ENCODE data around the gene TEAD1.
A peak's percentile ranks its signal among the peaks of the same experiment; 100 is the strongest.

TEAD1 gene

GRCh38 chr11:12668166-12668565, 6.1 kb upstream of the TEAD1 start:
- DNase-seq: no peak
- Histone ChIP-seq H3K27me3 (no peaks in the 10 kb centered on the region), H3K9me3 (no peaks in the 10 kb centered on the region), H3K36me3 (no peaks in the 10 kb centered on the region), H3K4me3 (ENCODE audit: low read depth, low read length) (no peak overlapping the region), H3K4me1 (no peaks in the 10 kb centered on the region)
- TF ChIP-seq CTCF (IDR thresholded peaks at IDR 0.05; ENCODE audit: low read depth, low read length): no peak

GRCh38 chr11:12669930-12670329, 4.3 kb upstream of the TEAD1 start:
- H3K4me3 ChIP-seq (ENCODE audit: low read depth, low read length): no peak overlapping the region
- no peaks in the 10 kb centered on the region for H3K36me3 ChIP-seq
- DNase-seq: no peak
- H3K9me3 ChIP-seq: no peaks in the 10 kb centered on the region
- TF ChIP-seq CTCF (IDR thresholded peaks at IDR 0.05; ENCODE audit: low read depth, low read length): no peak
- no peaks in the 10 kb centered on the region for H3K27me3 ChIP-seq
- no peaks in the 10 kb centered on the region; the same call in 1 of the 2 replicates for H3K4me1 ChIP-seq

GRCh38 chr11:12671370-12671769, 2.9 kb upstream of the TEAD1 start:
- no peak for DNase-seq
- H3K27me3 ChIP-seq: no peaks in the 10 kb centered on the region
- no peaks in the 10 kb centered on the region; the same call in 1 of the 2 replicates for H3K4me1 ChIP-seq
- H3K9me3 ChIP-seq: no peaks in the 10 kb centered on the region
- H3K4me3 ChIP-seq (ENCODE audit: low read depth, low read length): no peak overlapping the region
- TF ChIP-seq CTCF (IDR thresholded peaks at IDR 0.05; ENCODE audit: low read depth, low read length): no peak
- peaks cover 5% of the 10 kb centered on the region for H3K36me3 ChIP-seq

GRCh38 chr11:12673601-12673923, 659 bp upstream of the TEAD1 start:
- Histone ChIP-seq H3K27me3 (no peaks in the 10 kb centered on the region), H3K36me3 (peaks cover 7% of the 10 kb centered on the region), H3K9me3 (no peaks in the 10 kb centered on the region), H3K4me1 (no peaks in the 10 kb centered on the region; the same call in 1 of the 2 replicates), H3K4me3 (ENCODE audit: low read depth, low read length) (peak overlapping the region; percentile 55)
- DNase-seq: no peak
- TF ChIP-seq CTCF (IDR thresholded peaks at IDR 0.05; ENCODE audit: low read depth, low read length): no peak

- H3K4me1 ChIP-seq: no peaks in the 10 kb centered on the region; the same call in 1 of the 2 replicates
- peak overlapping the region; percentile 43 for H3K4me3 ChIP-seq (ENCODE audit: low read depth, low read length)
- H3K9me3 ChIP-seq: no peaks in the 10 kb centered on the region
- H3K27me3 ChIP-seq: no peaks in the 10 kb centered on the region
- no peak for DNase-seq
- no peak for TF ChIP-seq CTCF (IDR thresholded peaks at IDR 0.05; ENCODE audit: low read depth, low read length)
- peaks cover 7% of the 10 kb centered on the region for H3K36me3 ChIP-seq
These were observed 332 bp downstream of the TEAD1 start for GRCh38 chr11:12674571-12674935.

- H3K4me3 ChIP-seq (ENCODE audit: low read depth, low read length): peak overlapping the region; percentile 86
- no peak for DNase-seq
These were observed 895 bp downstream of the TEAD1 start for GRCh38 chr11:12674936-12675696.

More at GRCh38 chr11:12674936-12675696, 895 bp downstream of the TEAD1 start:
- Histone ChIP-seq H3K4me1 (no peaks in the 10 kb centered on the region; the same call in 1 of the 2 replicates), H3K27me3 (no peaks in the 10 kb centered on the region), H3K9me3 (no peaks in the 10 kb centered on the region), H3K36me3 (peaks cover 7% of the 10 kb centered on the region)
- TF ChIP-seq CTCF (IDR thresholded peaks at IDR 0.05; ENCODE audit: low read depth, low read length): no peak

Measured in BE2C (cell line).